NK-92 (cell line): ENCODE data around the gene CHMP3.
"Not testable (repeated sequence)": the region's sequence is repeated elsewhere in the genome, so short reads cannot be mapped to it uniquely, and the experiment has no call there.

Experiments
- DNase-seq: peaks from one replicate; lab custom pipeline; 2025; ENCODE audit not compliant: unreplicated experiment; lab: John Stamatoyannopoulos, UW

CHMP3 gene

DNA sequence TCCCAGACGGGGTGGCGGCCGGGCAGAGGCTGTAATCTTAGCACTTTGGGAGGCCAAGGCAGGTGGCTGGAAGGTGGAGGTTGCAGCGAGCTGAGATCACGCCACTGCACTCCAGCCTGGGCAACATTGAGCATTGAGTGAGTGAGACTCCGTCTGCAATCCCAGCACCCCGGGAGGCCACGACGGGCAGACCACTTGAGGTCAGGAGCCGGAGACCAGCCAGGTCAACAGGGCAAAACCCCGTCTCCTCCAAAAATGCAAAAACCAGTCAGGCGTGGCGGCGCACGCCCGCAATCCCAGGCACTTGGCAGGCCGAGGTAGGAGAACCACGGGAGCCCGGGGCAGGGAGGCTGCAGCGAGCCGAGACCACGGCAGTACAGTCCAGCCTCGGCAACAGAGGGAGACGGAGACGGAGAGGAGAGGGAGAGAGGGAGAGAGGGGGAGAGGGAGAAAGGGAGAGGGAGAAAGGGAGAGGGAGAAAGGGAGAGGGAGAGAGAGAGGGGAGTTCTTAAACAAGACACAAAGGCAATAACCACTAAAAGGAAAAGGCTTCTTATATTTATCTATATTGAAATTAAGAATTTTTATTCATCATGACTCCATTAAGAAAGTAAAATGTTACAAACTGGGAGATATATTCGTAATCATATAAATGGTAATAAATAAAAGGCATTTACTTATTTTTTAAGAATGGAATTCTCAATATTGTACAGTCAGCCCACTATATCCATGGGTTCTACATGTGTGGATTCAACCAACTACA, 13.1 kb downstream of the CHMP3 start:
- DNase-seq, result not testable (repeated sequence)

DNA sequence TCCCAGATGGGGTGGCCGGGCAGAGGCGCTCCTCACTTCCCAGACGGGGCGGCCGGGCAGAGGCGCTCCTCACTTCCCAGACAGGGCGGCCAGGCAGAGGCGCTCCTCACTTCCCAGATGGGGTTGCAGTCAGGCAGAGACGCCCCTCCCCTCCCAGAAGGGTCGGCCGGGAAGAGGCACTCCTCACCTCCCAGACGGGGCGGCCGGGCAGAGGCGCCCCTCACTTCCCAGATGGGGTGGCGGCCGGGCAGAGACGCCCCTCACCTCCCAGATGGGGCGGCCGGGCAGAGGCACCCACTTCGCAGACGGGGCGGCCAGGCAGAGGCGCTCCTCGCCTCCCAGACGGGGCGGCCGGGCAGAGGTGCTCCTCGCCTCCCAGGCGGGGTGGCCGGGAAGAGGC, 13.8 kb downstream of the CHMP3 start:
- DNase-seq, result not testable (repeated sequence)

DNA sequence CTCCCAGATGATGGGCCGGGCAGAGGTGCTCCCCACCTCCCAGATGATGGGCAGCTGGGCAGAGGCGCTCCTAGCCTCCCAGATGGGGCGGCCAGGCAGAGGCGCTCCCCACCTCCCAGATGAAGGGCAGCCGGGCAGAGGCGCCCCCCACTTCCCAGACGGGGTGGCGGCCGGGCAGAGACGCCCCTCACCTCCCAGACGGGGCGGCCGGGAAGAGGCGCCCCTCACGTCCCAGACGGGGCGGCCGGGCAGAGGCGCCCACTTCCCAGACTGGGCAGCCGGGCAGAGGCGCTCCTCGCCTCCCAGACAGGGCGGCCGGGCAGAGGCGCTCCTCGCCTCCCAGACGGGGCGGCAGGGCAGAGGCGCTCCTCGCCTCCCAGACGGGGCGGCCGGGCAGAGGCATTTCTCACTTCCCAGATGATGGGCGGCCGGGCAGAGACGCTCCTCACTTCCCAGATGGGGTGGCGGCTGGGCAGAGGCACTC, 14.3 kb downstream of the CHMP3 start:
- DNase-seq, result not testable (repeated sequence)

DNA sequence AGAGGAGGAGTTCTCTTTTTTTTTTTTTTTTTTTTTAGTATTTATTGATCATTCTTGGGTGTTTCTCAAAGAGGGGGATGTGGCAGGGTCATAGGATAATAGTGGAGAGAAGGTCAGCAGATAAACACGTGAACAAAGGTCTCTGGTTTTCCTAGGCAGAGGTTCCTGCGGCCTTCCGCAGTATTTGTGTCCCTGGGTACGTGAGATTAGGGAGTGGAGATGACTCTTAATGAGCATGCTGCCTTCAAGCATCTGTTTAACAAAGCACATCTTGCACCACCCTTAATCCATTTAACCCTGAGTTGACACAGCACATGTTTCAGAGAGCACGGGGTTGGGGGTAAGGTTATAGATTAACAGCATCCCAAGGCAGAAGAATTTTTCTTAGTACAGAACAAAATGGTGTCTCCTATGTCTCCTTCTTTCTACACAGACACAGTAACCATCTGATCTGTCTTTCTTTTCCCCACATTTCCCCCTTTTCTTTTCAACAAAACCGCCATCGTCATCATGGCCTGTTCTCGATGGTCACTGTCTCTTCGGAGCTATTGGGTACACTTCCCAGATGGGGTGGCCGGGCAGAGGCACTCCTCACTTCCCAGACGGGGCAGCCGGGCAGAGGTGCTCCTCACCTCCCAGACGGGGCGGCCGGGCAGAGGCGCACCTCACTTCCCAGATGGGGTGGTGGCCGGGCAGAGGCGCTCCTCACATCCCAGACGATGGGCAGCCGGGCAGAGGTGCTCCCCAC, 14.9 kb downstream of the CHMP3 start:
- DNase-seq, result not testable (repeated sequence)

DNA sequence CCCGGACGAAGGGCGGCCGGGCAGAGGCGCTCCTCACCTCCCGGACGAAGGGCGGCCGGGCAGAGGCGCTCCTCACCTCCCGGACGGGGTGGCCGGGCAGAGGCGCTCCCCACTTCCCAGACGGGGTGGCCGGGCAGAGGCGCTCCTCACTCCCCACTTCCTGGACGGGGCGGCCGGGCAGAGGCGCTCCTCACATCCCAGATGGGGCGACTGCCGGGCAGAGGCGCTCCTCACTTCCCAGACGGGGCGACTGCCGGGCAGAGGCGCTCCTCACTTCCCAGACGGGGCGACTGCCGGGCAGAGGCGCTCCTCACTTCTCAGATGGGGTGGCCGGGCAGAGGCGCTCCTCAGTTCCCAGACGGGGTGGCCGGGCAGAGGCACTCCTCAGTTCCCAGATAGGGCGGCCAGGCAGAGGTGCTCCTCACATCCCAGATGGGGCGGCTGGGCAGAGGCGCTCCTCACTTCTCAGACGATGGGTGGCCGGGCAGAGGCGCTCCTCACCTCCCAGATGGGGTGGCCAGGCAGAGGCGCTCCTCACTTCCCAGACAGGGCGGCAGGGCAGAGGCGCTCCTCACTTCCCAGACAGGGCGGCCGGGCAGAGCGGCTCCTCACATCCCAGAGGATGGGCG, 17.8 kb downstream of the CHMP3 start:
- DNase-seq, result not testable (repeated sequence)

DNA sequence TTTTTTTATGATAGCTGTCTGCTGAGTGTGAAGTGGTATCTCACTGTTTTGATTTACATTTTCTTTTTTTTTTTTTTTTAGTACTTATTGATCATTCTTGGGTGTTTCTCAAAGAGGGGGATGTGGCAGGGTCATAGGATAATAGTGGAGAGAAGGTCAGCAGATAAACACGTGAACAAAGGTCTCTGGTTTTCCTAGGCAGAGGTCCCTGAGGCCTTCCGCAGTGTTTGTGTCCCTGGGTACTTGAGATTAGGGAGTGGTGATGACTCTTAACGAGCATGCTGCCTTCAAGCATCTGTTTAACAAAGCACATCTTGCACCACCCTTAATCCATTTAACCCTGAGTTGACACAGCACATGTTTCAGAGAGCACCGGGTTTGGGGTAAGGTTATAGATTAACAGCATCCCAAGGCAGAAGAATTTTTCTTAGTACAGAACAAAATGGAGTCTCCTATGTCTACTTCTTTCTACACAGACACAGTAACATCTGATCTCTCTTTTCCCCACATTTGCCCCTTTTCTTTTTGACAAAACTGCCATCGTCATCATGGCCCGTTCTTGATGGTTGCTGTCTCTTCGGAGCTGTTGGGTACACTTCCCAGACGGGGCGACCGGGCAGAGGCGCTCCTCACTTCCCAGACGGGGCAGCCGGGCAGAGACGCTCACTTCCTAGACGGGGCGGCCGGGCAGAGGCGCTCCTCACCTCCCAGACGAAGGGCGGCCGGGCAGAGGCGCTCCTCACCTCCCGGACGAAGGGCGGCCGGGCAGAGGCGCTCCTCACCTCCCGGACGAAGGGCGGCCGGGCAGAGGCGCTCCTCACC, 18.8 kb downstream of the CHMP3 start:
- not testable (repeated sequence) for DNase-seq

DNA sequence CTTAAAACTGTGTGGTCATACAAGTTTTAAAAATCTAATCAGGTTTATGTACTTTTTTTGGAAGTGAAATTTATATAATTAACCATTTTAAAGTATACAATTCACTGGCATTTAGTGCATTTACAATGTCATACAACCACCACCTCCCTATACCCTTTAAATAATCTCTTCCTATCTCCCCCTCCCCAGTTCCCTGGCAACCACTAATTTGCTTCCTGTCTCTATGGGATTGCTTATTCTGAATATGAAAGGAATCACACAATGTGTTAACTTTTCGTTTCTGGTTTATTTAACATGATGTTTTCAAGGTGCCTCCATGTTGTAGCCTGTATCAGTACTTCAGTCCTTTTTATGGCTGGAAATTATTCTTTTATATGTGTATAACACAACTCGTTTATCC, 19.4 kb downstream of the CHMP3 start:
- no peak for DNase-seq

DNA sequence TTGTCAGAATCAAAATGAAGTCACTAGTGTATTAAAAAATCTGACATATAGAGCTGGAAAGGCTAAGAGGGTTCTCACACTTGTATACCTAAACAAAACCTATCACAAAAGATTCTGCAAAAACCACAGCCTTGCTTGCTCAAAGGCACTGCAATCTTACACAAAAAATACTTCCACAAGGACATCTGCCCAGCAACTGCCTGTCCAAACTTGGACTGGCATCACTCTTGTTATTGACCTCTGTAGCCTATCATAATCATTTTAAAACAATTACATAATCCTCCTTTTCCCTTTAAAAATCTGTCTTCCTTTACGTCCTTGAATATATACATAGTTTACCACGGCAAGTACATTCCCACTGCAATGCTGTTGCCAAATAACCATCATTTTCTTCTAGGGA, 19.9 kb downstream of the CHMP3 start:
- DNase-seq, result no peak

DNA sequence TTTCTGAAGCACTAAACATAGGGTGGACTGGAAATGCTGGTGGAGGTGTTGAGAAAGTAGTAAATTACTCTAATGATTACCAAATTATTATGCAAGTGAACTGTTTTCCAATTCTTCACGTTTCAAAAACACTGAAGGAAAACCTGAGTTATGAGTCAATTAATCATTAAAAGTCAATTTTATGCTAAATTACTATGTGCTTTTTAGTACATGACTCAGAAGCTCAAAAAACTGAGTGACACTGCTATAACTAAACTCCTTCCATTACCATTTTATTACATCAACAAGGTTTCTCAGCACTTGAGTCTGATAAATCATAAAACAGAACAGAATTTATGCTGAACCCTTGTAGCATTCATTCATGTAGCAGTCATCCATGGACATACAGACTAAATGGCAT, 20.4 kb downstream of the CHMP3 start:
- DNase-seq, result no peak

DNA sequence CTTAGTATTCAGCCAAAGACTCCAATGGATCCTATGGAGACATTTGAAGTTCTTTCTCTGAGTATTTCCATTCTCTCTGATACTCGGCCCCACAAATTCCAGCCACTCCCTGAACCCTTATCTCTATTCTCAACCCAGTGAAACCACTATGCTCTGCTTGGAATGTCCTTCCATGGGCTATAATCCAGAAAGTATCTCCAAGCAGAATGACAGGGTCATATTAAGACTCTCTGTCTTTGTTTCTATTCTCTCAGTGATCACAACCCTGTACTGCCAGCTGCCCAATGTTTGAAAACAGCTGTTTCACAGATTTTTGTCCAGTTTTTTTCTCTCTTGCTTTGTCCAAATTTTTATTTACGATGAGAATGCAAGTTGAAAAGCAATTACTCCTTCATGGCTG, 21.9 kb downstream of the CHMP3 start:
- DNase-seq, result no peak

DNA sequence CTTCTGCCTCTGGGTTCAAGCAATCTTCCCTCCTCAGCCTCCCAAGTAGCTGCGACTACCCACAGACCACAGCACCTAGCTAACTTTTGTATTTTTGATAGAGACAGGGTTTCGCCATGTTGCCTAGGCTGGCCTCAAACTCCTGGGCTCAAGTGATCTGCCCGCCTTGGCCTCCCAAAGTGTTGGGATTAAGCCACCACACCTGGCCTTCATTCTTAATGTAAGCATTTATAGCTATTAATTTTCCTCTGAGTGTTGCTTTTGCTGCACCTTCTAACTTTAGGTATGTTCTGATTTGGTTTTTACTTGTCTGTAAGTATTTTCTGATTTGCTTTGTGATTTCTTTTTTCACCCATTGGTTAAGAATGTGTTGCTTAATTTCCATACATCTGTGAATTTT, 29.7 kb downstream of the CHMP3 start:
- DNase-seq, result no peak

DNA sequence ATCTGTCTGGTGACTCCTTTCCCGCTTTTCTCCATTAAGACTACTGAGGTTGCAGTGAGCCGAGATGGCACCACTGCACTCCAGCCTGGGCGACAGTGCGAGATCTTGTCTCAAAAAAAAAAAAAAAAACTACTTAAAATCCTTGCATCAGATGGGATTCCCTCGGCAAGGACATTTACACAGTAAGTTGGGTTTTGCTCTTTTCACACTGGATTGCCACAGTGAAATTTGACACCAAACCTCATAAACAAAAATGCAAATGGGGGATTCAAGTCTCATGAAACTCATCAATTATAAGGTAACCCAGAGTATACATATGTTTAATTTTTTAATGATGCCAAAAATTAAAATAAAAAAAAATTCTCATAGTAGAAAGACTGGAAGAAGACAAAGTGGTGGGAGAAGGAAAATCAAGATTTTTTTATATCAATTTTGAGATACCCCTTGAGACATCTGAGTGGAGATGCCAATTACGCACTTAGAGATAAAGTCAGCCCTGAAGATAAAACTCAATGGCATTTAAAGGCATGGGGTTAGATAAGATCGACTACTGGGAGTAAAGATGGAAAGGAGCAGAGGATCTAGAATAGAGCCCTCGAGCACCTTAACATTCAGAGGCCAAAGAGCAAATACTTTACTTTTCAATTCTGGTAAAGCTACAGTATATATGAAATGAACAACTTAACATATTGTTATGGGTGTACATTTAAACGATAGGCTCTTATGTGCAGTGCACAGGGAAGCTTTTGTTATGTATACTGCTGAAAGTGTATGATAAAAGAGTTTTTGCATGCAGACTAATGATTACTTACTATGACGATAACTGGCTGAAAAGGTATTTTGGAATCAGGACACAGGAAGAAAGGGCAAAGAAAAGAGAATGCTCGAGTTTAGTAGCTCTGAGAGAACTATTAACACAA, 37.6 kb downstream of the CHMP3 start:
- no peak for DNase-seq

DNA sequence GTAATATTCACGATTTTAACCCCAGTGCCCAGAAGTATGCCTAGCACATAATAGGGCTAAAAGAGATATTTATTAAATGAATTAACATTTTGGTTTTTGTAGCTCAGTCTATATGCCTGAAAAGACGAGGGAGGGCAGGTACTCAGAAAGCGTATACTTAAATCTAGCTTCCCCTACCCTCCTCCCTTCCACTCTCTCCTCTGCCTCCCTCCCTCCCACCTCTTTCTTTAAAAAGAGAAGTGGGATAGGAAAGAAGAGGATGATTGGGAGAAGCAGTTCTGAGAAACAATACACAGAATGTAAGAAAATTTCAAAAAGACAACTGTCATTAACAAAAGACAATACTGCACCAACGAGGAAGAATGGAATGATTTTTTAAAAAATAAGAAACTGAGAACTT, 39.8 kb downstream of the CHMP3 start:
- no peak for DNase-seq

DNA sequence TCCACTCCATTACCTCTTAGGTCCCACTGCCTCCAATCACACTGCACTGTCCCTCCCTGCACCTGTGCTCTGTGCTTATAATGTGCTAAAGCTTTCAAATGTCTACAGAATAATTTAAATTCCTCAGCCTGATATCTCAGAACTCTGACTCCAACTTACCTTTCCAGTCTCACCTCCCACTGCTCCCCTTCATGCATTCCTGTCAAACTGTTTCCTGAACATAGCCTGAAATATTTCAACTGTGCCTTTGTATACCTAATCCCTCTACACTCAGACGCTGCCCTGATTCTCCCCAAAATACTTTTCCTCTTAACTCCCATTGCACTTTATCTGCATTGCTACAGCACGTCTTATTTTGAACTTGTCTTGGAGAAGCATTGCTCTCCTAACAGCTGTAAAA, 40.5 kb downstream of the CHMP3 start:
- DNase-seq, result no peak

DNA sequence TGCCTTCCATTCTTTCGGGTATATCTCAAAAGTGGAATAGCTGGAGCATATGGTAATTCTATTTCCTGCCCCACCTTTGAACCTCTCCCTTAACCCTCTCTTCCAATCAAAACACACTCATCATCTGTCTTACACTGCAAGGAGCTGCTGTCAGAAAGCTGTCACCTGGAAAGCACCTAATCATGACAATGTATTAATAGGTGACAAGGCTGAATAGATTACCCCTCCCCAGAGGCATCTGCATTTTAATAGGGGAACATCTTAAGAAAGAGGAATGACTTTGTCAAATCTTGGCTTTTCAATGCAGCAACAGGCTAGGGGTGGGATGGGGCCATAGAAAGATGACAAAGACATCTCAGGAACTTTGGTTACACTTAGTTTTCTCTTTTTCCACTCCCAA, 41.3 kb downstream of the CHMP3 start:
- no peak for DNase-seq

DNA sequence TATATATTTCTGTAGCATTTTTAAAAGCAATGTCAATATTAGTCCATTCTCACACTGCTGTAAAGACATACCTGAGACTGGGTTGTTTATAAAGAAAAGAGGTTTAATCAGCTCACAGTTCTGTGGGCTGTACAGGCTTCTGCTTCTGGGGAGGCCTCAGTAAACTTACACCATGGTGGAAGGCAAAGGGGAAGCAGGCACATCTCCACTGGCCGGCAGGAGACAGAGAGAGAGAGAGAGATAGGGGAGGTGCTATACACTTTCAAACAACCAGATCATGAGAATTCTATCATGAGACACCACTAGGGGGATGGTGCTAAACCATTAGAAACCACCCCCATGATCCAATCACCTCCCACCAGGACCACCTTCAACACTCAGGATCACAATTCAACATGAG, 43.1 kb downstream of the CHMP3 start:
- DNase-seq, result no peak

DNA sequence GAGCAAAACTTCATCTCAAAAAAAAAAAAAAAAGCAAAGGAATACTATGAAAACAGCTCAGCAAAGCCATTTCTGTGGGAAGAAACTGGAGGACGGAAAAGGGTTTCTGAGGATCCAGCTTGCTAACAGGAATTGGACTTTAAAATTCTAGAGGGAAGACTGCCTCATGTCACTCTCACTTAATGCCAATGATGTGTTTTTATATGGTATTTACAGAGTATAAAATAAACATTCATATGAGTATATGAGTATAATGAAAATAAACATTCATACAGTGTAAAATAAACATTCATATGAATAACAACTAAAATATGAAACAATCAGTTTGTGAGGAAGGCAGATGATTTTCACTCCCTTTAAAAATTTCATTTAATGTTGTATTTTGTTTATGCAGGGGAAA, 43.9 kb downstream of the CHMP3 start:
- no peak for DNase-seq

DNA sequence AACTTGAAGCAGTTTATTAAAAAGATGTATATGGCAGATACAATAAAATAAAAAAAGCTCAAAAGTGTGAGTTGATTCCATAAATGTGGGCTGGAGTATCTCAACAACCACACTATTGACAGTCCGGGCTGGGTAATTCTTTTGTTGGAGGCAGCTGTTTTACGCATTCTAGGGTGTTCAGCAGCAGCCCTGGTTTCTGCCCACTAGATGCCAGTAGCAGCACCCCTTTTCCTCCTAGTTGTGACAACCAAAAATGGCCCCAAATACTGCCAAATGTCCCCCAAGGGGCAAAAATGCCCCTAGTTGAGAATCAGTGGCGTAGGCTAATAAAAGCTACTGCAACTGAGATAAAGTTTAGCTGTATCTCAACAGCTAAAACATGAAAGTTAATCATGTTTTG, 44.8 kb downstream of the CHMP3 start:
- no peak for DNase-seq

DNA sequence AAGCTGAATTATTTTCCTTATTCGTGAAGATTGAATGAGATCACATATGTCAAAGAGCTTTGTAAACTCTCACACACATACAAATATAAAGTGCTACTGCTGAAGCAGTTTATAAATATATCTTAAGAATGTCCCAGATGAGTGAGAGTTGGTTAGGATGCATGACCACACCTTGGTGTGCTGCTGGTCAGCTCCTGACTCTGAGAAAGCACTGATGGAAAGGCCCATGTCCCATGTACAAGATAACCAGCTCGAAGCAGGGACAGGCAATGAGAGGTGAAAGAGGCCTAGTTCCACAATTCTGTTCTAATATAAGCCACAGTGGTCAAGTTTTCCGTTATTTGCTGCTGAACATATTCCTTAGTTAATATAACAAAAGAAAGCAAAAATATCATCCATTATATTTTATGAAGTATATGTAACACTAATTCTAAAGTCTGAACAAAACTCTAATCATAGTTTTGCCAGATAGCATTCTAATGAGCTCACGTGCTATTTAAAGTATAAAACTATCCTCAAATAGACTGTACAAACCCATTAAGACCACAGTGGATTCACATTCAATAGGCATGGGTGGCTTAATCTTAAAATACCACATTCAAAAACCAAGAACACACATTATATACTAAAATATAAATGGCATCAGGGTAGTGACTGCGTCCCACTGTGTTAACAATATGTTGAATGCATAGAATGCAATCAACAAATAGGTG, 49.1 kb downstream of the CHMP3 start:
- DNase-seq, result no peak
